K562 (cell line): ENCODE data around the gene TMEFF2.

ENCODE experiments used
- ADNP ChIP-seq: fragments of 200-800 bp; sonication (Bioruptor generic); IDR thresholded peaks from 2 replicates; pipeline ENCODE4 v1.6.1; 2016; ENCODE audit warnings: missing genetic modification characterization, missing compliant biosample characterization
- FOXJ2 ChIP-seq: fragments of 200-800 bp; sonication (Bioruptor generic); IDR thresholded peaks from 2 replicates; pipeline ENCODE4 v1.6.1; 2016; ENCODE audit warnings: missing genetic modification characterization, missing compliant biosample characterization
- HNRNPL ChIP-seq: fragments of 200-400 bp; formaldehyde crosslinking; IDR thresholded peaks from 2 replicates; pipeline ENCODE4 v1.6.1; 2017; ENCODE audit warnings: low read depth, mild to moderate bottlenecking, low read length
- PHB ChIP-seq: fragments of 250-450 bp; sonication (Bioruptor Pico); IDR thresholded peaks from 2 replicates; pipeline ENCODE4 v1.5.0; 2021
- SAFB2 ChIP-seq: fragments of 200-400 bp; formaldehyde crosslinking; IDR thresholded peaks from 2 replicates; pipeline ENCODE4 v1.6.1; 2018; ENCODE audit warnings: borderline replicate concordance, low read length, low read depth, moderate library complexity; ENCODE audit not compliant: severe bottlenecking
- SRF ChIP-seq, 2 experiments: fragments of 250-450, 450-650 bp in 1 of 2; sonication (Bioruptor Pico) in 1 of 2; sonication (generic) in 1 of 2; formaldehyde crosslinking; IDR thresholded peaks; 2 replicates each; pipeline versions ENCODE4 v1.5.0 to v1.5.1; 2020 to 2022; ENCODE audit warnings: mild to moderate bottlenecking in 1 of 2, missing genetic modification reagents in 1 of 2
- YBX1 ChIP-seq: fragments of 450-650 bp; IDR thresholded peaks from 2 replicates; pipeline ENCODE4 v1.7.1; 2016; ENCODE audit warnings: mild to moderate bottlenecking
- ZNF12 ChIP-seq: sonication (generic); formaldehyde crosslinking; IDR thresholded peaks from 2 replicates; pipeline ENCODE4 v1.4.0; 2020; ENCODE audit warnings: mild to moderate bottlenecking, missing genetic modification reagents
- ZNF140 ChIP-seq: fragments of 250-450 bp; sonication (Bioruptor Pico); IDR thresholded peaks from 2 replicates; pipeline ENCODE4 v1.8.0; 2021; ENCODE audit warnings: moderate library complexity, mild to moderate bottlenecking, inconsistent platforms
- TF ChIP-seq, protein P1 (sequence below): fragments of 450-650 bp; IDR thresholded peaks from 2 replicates; pipeline ENCODE4 v1.6.1; 2016
- TF ChIP-seq, protein P2 (sequence below), 3 experiments: IDR thresholded peaks in 2 of 3; conservative IDR thresholded peaks in 1 of 3; 2 replicates each; pipeline ENCODE4 v1.5.1; 2011 to 2012; ENCODE audit warnings: low read length in 3 of 3, mild to moderate bottlenecking in 3 of 3, control low read depth in 2 of 3, improper control_type of control experiment in 1 of 3, inconsistent platforms in 1 of 3, low read depth in 1 of 3, mixed read lengths in 1 of 3, moderate library complexity in 1 of 3; ENCODE audit not compliant: insufficient read depth in 2 of 3
- TF ChIP-seq, protein P3 (sequence below), 2 experiments: fragments of 450-650 bp; formaldehyde crosslinking in 1 of 2; IDR thresholded peaks; 2 replicates each; pipeline versions ENCODE4 v1.4.0 to v1.6.1; 2014 to 2020; ENCODE audit warnings: mild to moderate bottlenecking in 2 of 2, borderline replicate concordance in 1 of 2, low read depth in 1 of 2
- TF ChIP-seq, protein P4 (sequence below): fragments of 250-450 bp; sonication (Bioruptor Pico); IDR thresholded peaks from 2 replicates; pipeline ENCODE4 v1.5.0; 2022; ENCODE audit warnings: mild to moderate bottlenecking
- TF ChIP-seq, protein P5 (sequence below): sonication (generic); formaldehyde crosslinking; IDR thresholded peaks from 2 replicates; pipeline ENCODE4 v1.8.0; 2022; ENCODE audit warnings: mild to moderate bottlenecking, missing genetic modification reagents, borderline replicate concordance

DNA sequence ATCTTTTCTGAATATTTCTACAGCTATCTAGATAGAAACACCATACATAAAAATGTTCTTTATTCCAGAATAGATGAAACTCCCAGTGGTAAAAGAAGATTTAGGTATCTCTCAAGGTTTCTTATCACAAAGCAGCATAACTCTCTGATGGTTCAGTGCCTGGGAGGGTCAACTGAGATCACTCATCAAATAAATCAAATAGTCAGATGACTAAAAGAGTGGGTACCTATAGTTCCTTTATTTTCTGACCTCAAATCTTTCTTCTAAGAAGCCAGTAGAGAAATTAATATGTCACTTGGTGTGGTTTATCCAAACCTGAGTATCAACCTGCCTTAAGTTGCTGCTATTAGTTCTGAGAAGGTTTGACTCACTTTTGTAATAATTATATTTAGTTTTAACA is 120.9 kb downstream of the TMEFF2 start:
- TF ChIP-seq, protein P1, sequence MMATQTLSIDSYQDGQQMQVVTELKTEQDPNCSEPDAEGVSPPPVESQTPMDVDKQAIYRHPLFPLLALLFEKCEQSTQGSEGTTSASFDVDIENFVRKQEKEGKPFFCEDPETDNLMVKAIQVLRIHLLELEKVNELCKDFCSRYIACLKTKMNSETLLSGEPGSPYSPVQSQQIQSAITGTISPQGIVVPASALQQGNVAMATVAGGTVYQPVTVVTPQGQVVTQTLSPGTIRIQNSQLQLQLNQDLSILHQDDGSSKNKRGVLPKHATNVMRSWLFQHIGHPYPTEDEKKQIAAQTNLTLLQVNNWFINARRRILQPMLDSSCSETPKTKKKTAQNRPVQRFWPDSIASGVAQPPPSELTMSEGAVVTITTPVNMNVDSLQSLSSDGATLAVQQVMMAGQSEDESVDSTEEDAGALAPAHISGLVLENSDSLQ = no peak
- TF ChIP-seq, protein P2, sequence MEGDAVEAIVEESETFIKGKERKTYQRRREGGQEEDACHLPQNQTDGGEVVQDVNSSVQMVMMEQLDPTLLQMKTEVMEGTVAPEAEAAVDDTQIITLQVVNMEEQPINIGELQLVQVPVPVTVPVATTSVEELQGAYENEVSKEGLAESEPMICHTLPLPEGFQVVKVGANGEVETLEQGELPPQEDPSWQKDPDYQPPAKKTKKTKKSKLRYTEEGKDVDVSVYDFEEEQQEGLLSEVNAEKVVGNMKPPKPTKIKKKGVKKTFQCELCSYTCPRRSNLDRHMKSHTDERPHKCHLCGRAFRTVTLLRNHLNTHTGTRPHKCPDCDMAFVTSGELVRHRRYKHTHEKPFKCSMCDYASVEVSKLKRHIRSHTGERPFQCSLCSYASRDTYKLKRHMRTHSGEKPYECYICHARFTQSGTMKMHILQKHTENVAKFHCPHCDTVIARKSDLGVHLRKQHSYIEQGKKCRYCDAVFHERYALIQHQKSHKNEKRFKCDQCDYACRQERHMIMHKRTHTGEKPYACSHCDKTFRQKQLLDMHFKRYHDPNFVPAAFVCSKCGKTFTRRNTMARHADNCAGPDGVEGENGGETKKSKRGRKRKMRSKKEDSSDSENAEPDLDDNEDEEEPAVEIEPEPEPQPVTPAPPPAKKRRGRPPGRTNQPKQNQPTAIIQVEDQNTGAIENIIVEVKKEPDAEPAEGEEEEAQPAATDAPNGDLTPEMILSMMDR (IDR thresholded peaks at IDR 0.05 in 2 of 3, conservative IDR thresholded peaks at IDR 0.05 in 1 of 3; ENCODE audit: insufficient read depth in 2 of 3, low read depth in 1 of 3, low read length in 3 of 3) = no peak
- TF ChIP-seq, protein P3, sequence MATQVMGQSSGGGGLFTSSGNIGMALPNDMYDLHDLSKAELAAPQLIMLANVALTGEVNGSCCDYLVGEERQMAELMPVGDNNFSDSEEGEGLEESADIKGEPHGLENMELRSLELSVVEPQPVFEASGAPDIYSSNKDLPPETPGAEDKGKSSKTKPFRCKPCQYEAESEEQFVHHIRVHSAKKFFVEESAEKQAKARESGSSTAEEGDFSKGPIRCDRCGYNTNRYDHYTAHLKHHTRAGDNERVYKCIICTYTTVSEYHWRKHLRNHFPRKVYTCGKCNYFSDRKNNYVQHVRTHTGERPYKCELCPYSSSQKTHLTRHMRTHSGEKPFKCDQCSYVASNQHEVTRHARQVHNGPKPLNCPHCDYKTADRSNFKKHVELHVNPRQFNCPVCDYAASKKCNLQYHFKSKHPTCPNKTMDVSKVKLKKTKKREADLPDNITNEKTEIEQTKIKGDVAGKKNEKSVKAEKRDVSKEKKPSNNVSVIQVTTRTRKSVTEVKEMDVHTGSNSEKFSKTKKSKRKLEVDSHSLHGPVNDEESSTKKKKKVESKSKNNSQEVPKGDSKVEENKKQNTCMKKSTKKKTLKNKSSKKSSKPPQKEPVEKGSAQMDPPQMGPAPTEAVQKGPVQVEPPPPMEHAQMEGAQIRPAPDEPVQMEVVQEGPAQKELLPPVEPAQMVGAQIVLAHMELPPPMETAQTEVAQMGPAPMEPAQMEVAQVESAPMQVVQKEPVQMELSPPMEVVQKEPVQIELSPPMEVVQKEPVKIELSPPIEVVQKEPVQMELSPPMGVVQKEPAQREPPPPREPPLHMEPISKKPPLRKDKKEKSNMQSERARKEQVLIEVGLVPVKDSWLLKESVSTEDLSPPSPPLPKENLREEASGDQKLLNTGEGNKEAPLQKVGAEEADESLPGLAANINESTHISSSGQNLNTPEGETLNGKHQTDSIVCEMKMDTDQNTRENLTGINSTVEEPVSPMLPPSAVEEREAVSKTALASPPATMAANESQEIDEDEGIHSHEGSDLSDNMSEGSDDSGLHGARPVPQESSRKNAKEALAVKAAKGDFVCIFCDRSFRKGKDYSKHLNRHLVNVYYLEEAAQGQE (IDR thresholded peaks at IDR 0.05; ENCODE audit: borderline replicate concordance) = no peak
- TF ChIP-seq, protein P3 (CRISPR knock-in tag; IDR thresholded peaks at IDR 0.05; ENCODE audit: low read depth) = no peak
- TF ChIP-seq ZNF140 (CRISPR knock-in tag) = no peak
- no peak for TF ChIP-seq FOXJ2 (tag)
- TF ChIP-seq PHB = no peak
- TF ChIP-seq SRF (CRISPR knock-in tag; IDR thresholded peaks at IDR 0.05) = no peak
- TF ChIP-seq HNRNPL = no peak
- TF ChIP-seq, protein P4, sequence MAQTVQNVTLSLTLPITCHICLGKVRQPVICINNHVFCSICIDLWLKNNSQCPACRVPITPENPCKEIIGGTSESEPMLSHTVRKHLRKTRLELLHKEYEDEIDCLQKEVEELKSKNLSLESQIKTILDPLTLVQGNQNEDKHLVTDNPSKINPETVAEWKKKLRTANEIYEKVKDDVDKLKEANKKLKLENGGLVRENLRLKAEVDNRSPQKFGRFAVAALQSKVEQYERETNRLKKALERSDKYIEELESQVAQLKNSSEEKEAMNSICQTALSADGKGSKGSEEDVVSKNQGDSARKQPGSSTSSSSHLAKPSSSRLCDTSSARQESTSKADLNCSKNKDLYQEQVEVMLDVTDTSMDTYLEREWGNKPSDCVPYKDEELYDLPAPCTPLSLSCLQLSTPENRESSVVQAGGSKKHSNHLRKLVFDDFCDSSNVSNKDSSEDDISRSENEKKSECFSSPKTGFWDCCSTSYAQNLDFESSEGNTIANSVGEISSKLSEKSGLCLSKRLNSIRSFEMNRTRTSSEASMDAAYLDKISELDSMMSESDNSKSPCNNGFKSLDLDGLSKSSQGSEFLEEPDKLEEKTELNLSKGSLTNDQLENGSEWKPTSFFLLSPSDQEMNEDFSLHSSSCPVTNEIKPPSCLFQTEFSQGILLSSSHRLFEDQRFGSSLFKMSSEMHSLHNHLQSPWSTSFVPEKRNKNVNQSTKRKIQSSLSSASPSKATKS = no peak
- TF ChIP-seq ZNF12 (CRISPR knock-in tag) = no peak
- TF ChIP-seq, protein P5, sequence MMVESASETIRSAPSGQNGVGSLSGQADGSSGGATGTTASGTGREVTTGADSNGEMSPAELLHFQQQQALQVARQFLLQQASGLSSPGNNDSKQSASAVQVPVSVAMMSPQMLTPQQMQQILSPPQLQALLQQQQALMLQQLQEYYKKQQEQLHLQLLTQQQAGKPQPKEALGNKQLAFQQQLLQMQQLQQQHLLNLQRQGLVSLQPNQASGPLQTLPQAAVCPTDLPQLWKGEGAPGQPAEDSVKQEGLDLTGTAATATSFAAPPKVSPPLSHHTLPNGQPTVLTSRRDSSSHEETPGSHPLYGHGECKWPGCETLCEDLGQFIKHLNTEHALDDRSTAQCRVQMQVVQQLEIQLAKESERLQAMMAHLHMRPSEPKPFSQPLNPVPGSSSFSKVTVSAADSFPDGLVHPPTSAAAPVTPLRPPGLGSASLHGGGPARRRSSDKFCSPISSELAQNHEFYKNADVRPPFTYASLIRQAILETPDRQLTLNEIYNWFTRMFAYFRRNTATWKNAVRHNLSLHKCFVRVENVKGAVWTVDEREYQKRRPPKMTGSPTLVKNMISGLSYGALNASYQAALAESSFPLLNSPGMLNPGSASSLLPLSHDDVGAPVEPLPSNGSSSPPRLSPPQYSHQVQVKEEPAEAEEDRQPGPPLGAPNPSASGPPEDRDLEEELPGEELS (CRISPR knock-in tag) = no peak
- TF ChIP-seq YBX1 = no peak
- TF ChIP-seq SAFB2 = no peak
- TF ChIP-seq ADNP (tag) = no peak
